Endothelial cell of umbilical vein (primary cell): Measurements from ENCODE around the gene TEK.

Experiments used
- CTCF ChIP-seq, 2 donors: IDR thresholded peaks; 1 replicate in 1 of 2; 2 replicates in 1 of 2; pipeline ENCODE4 v1.5.1; 2011; ENCODE audit warnings: low read length in 2 of 2, mild to moderate bottlenecking in 2 of 2, moderate library complexity in 2 of 2, control low read depth in 1 of 2, inconsistent platforms in 1 of 2, low read depth in 1 of 2; ENCODE audit not compliant: insufficient read depth in 1 of 2; ENCODE audit errors: extremely low read depth in 1 of 2
- EZH2 ChIP-seq: IDR thresholded peaks from 2 replicates; pipeline ENCODE4 v1.6.1; 2012; ENCODE audit warnings: borderline replicate concordance, low read depth, mild to moderate bottlenecking, moderate library complexity, low read length, inconsistent platforms; ENCODE audit not compliant: severe bottlenecking
- JUN ChIP-seq: IDR thresholded peaks from 2 replicates; pipeline ENCODE4 v1.6.1; 2011; ENCODE audit warnings: borderline replicate concordance, low read depth; ENCODE audit not compliant: insufficient read length, insufficient read depth
- POLR2A ChIP-seq: IDR thresholded peaks from 2 replicates; pipeline ENCODE4 v1.6.1; 2012; ENCODE audit warnings: low read depth, mild to moderate bottlenecking, control low read depth, low read length
- POLR2AphosphoS5 ChIP-seq: IDR thresholded peaks from 2 replicates; pipeline ENCODE4 v1.6.1; 2012; ENCODE audit warnings: low read depth, mild to moderate bottlenecking, control low read depth, low read length, moderate library complexity; ENCODE audit not compliant: insufficient read depth

GRCh38 chr9:27107241-27107640, 1.8 kb upstream of the TEK start:
- TF ChIP-seq CTCF (IDR thresholded peaks at IDR 0.05; ENCODE audit: extremely low read depth in 1 of 2, insufficient read depth in 1 of 2, low read depth in 1 of 2, low read length in 2 of 2) (no peak), JUN (no peak), POLR2AphosphoS5 (no peak), POLR2A (no peak), EZH2 (no peak)
